HG02623 (cell line): ENCODE measurements around the gene FAM107B.

Source experiments
- ATAC-seq: cut with Tn5 transposase; IDR thresholded peaks from one replicate; pipeline ENCODE4 v1.9.1; 2021; ENCODE audit warnings: moderate library complexity; ENCODE audit not compliant: unreplicated experiment

FAM107B gene

DNA sequence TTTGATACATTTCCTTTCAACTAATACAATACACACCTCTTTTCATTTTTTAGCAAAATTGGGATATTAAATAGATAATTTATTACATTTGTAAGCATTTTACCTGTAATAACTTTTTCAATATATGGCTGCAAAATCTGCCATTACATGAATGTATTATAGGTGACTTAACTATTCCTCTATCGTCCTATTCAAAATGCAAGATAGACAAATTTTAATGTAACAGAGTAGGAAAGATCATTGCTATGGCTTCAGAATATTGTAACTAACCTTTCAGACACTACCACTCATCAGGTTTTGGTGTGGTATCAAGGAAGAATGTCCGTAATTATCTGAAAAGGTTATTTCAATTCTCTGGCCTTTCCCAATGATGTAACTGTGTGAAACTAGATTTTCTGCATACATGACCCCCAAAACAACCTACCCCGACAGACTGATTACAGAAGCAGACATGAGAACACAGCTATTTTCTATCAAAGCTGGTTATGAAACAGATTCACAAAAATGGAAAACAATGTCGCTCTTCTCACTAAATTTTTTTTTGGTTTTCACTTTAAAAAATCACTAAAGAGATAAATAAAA is 211.2 kb downstream of the FAM107B start:
- ATAC-seq = no peak

DNA sequence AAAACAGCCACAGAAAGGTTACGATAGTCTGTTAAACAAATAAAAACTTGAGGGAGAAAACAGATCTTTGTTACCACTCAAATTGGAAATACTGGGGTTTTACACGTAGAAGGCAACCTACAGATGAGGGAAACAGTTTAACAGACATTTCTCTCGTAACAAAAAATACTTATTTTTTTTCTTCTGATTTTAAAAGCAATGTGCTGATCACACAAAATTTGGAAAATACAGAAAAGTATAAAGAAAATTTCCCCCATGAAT is 211.7 kb downstream of the FAM107B start:
- no peak for ATAC-seq

DNA sequence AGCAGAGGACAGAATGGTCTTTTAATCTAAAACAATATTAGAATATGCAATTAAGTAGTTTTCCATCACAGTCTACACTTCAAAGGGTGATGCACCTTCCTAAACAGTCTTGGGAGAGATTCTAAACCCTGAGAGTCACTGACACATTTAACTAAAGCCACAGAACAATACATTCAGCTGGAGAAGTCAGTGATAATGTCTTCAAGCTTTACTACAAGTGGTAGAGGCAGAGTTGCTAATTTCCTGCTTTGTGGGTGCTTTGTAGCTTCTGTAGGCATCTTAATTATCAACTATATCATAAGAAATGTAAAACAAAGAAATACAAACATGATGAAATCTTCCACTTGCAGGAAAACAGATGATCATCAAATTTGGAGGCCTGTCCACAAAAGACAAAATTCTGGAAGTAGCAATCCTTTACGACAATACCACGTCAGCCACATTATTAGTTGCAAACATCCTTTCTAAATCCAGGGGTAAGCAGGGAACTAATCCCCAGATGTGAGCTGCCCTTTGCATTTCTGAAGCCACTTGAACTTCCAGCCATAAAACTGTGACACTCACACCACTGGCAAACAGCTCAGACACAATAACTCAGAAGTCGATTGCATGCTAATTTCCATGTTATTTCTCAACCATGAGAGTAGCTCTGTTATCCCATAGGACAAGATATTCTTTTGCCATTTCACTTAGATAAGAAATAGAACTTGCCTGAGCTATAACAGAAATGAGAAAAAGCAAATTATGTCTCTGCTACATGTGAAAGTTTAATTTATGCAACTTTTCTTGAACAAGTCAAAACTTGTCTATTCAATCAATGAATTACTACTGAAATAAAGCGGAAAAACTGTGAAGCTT is 212.2 kb downstream of the FAM107B start:
- ATAC-seq = no peak

DNA sequence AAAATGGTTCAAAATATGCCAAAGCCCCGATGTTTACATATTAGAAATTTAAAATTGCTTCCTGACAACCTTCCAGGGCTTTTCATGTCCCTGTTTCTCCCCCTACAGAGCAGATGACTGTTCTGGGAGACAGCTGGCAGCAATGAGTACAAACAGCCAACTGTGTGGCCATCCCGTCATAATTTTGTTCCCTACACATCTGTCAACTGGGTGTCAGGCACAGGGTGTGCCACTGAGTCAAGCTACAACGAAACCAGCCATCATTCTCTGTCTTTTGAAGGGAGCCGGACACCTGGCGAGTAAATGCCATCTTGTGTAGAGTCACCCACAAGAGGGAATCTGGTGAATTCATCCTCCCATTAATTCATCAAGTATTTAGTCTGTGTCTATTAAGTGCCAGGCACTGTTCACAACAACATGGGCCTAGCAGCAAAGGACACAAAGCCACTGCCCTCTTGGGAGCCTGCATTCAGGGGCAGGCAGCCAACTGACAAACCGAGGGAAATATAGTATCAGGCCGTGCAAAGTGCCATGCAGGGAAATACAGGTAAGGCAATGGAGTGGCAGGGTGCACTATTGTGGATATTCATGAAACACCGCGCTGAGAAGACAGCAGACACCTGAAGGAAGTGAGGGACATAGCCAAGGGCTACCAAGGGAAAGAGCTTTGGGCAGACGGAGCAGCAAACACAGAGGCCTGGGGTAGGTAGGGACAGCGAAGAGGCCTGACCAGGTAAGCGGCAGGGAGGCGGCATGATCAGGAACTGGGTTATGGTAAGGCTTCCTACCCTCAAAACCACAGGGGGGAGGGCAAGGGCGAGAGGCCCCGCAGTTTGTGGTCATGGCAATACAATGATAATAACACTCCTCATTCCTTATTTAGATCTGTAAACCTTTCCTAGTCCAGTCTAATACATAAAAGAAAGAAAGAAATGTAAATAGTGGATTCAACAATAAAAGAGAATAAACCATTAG is 213.6 kb downstream of the FAM107B start:
- no peak for ATAC-seq

DNA sequence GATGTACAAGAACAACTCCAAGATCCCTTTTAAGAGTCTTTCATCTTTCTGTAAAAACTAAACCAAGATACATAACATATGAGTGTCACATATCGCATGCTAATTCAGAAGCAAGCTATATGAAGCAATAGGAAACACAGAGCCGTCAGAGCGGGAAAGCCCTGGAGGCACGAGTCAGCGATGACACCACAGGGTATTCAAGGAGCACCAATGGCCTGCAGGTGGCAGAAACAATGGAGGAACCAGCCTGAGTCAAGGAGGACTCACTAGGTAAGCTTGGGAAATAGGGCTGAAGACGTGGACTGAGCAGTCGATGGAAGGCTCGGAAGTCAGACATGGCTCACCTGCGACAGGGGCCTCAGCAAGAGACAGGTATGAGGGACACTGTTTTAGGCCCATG is 214.4 kb downstream of the FAM107B start:
- ATAC-seq = no peak

DNA sequence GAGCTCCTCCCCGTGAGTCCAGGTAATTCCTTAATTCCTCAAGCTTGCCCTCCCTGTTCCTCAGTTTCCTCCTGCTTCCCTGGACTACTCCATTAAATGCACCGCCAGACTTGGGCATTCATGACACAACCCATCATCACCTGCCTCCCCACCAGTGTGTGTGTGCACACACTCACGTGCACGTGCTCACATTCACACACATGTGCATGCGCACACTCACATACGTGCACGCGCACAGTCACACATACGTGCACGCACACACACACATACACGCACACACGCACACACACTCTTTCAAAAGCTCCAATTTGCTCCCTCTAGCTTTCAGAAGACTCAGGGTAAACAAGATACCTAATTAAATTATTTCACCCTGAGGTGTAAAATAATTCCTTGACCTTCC is 216.7 kb downstream of the FAM107B start:
- no peak for ATAC-seq

DNA sequence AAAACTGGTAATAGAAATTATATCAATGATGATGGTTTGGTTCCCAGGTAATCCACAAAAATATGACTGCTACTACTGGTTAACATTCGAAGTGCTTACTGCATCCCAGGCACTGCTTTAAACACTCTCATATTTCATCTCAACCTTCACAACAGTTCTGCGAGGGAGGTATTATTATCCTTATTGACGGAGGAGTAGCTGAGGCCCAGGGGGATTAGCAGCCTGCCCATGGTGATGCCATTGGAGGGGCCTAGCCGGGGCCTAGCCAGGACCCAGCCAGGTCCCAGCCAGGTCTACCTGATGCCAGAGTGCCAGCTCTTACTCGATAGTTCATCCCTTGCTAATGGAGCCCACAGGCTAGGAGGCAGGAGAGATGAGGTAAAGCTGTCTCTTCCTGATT is 217.1 kb downstream of the FAM107B start:
- no peak for ATAC-seq

DNA sequence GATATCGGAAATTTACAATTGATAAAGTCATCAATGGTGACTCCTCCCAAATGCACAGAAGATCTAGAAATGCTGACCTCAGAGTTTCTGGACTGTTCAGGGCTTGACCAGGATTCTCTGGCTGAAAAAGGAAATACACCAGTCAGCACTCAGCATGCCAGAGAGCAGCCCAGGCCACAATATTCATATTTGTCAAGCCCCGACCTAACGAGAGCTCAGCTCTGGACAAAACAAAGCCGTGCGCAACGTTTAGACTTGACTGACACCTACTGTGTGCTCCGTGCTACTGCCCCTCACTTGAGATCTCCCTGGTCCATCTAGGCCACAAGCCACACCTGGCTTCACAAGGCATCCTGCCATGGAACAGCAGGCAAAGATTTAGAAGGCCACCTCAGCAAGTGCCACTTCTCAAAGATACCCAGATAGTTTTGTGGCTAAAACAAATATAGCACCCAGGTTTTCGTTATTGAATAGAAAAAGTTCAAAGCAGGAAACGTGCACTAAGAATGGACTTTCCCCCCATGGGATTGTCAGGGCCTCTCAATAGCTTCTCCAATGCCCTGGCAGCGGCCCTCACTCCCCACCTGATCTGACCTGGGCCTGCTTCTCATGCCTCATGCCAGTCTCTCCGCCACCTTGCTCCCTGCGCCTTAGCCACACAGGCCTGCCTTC is 218.3 kb downstream of the FAM107B start:
- ATAC-seq = peak; percentile 58

DNA sequence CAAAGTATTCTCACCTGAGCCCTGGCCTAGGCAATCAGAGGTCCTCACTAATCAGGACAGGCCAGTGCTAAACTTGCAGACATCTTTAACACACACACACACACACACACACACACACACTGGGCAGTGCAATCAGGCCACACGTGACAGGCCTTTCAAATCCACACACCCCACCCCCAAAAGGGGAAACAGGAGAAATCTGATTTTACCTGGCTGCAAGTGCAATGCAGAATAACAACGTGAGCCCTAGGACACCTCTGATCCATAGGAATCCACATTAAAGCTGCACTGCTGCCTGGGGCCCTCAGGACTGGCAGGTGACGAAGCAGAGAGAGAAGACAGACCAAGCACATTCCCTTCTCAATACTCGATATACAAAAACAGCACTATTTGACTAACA is 218.9 kb downstream of the FAM107B start:
- ATAC-seq = no peak

DNA sequence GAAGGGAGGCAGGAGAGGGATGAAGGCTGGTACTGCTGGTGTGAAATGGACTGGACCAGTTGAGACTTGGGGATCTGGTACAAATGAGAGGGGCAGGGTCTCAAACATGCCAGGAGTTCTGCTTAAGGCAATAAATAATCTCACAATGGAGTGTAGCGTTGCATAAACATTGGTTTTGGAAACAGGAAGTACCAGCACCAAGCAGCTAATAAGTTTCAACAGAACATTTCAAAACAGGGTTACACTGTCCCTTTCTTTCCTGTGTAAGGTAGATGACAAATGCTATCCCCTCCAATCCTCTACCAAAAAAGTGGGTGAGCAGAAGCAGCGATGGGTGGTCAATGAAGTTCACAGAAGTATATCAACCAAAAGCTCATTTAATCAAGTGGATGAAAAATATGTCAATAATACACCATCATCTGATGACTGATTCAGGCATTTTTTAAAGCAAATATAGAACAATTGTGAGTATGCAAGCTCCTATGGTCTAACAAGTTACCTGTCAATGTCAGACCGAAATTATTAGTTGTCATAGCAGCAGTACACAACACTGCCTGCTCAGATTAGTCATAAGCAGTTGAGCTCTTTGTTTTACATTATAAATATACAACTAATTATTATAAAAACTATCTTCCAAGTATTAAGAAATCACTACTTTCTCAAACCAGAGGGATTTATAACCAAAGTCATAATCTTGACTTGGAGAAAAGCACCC is 220.0 kb downstream of the FAM107B start:
- ATAC-seq = no peak

DNA sequence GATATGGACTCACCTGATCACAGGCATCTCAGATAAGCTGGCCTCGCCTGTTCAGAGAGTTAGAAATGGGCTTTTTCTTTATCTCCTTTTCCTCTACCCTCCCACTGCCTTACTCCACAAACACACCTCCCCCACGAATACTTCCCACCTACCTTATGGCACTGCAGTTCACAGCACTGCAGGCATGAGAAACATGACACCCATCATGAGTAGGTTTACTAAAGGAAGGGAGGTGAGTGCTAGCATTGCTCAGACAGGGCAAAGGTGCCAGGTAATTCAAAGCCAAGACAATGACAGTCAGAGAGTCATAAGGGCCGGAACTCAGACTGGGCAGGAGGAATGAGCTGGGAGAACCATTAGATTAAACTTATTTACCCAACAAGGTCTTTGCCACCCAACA is 220.6 kb downstream of the FAM107B start:
- ATAC-seq = no peak

DNA sequence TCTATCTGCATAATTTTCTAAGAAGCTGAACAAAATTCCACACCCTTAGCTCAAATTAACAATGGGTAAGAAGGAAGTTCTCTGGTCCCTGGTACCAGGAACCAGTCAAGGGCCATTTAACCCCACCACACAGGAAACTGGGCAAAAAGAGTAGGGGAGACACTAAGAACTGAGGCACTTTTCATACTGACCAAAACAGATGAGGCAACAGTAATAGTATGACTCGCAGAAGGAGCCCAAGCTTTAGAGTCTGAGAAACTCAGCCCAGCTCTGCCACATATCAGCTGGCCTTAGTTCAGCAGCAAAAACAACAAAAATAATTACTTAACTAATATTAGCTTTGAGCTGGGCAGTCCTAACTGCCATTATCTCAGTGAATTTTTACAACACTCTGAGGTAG is 221.2 kb downstream of the FAM107B start:
- no peak for ATAC-seq

DNA sequence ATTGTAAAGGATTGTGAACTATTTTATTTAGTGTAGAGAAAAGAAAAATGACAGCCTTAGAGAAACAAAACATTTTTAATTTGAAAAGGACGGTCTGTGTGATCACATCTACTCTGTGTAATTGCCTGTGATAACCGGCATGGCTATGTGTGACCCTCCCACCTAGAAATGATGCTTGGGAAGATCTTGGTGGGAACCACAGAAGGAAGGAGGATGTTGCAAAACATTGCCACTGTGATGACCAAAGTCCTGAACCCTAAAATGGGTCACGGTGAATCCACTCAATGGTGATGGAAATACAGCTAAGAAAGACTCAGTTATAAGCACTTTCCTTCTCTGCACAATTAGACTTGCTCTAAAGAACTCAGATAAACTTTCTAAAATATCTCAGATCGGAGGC is 222.7 kb downstream of the FAM107B start:
- ATAC-seq = no peak

DNA sequence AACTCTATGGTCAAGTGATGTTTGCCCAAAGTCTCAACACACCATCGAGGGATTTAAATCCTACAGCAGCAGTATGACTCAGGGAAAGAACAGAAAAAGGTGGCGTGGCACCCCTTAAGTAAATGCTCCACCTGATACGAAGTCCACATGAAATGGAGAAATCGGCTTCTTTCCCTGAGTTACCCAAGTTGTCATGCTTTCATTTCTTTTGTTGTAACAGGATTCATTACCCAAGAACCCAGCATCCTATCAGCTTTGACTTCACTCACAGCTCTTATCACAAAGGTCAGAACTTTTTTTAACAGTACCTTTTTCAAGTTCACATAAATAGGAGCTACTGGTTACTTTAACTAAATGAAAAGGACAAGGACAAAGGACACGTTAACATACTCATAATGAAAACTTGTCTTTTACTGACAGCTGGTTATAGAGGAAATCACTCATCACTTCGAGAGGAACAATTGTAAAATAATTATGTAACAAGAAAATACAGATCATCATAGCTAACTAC is 224.2 kb downstream of the FAM107B start:
- no peak for ATAC-seq

DNA sequence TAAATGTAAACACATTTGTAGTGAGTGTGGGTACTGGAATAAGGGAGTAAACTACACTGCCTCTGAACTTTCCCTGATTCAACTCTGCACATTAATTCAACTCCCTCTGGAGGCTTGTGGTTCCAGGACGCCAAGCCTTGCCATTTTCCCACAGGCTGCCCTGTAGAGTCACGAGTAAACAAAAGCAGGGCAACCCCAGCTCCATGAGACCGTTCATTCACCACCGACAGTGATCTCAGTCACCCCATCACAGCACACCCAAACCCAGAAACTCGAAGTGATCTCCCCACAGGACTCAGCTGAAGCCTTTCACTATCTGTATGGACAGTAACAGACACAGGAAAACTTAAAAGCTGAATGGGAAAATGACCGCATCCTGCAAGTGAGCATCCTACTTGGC is 225.2 kb downstream of the FAM107B start:
- ATAC-seq = no peak

DNA sequence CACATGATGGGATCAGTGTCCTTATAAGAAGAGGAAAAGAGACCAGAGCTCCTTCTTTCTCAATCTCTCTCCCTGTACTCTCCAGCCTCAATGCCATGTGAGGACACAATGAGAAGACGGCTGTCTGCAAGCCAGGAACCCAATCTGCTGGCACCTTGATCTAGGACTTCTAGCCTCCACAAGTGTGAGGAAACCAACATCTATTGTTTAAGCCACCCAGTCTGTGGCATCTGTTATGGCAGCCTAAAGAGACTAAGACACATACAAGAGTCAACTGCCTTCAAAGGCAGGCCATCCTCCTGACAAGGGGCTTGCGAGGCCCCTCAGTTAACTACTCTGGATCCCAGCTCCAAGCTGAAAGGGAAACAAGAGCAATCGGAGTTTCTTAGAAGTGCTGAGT is 225.7 kb downstream of the FAM107B start:
- no peak for ATAC-seq

DNA sequence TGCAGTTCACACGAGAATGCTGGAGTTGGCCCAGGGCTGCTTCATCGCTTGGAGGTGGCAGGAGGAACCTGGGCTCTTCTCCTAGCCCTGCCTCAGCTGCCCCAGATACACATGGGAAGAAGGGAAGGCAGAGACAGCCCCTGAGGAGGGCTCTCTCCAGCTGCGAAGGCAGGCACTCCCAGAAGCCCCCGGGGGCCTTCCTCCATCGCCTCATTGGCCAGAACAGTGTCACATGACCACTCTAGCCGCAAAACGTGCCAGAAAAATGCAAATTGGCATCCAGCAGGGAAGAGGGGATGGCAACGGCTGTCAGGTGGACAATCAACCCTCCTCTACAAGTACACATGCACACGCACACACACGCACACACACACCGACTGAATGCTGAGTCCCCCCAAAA is 226.2 kb downstream of the FAM107B start:
- no peak for ATAC-seq

DNA sequence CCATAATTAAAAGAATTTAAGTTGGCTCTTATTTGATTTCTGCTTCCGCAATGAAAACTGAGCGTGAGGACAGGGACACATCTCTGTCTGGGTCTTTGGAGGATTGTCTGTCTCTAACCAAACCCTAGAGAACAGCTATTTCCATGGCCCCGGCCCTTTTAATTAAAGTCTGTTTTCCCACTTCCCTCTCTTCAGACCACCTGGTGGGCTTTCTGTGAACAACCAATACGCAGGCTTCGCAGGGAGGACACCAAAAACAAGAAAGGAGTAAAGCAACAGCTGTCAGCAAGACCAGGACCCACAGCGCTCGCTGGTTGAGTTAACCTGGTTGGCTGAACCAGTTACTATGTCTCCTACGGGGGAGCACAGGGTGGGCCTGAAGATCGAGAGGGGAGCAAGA is 226.9 kb downstream of the FAM107B start:
- no peak for ATAC-seq

DNA sequence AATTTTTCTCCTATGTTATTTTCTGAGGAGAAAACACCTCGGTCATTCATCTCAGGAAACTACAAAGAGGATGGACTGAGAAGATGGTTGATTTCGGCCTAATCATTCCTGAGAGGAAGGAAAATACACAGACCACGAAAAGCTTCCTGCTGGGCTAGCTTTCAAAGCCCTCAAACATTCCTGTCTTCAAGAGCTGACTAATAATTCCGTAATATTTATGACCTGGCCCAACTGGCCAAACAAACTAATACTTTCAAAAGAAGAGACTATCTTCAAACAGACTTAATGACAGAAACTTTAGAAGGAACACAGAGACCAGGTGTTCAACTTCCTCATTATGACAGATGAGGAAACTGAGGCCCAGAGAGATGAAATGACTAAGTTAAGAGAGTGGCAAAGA is 228.9 kb downstream of the FAM107B start:
- ATAC-seq = no peak

DNA sequence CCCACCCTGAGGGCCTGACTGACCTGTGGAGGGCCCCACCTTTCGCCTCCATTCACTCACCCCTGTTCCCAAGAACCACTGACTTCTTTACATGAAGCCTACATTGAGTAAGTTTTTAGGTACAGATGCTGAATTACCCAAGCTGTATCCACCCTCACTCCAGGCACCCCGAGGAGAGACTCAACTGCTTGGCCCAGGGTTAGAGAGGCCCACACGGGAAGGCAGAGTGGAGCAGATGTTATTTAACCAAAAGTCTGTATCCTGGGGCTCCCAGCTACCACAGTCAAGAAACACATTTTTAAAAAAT is 230.8 kb downstream of the FAM107B start:
- no peak for ATAC-seq
